K562 (cell line): Measurements from ENCODE around the gene LRP1B. TPM values are rescaled to one million over a fixed set of nuclear protein-coding genes. Genes with fewer than 3 reads are reported as not detected.

Experiments
- ATAC-seq: fragments of 200-7000 bp; cut with Tn5 transposase; 3 replicates; pipeline ENCODE4 v1.9.1; 2020; ENCODE audit warnings: moderate library complexity
- BruUV-seq: library from RNA; stranded (reverse); fragments of 400-500 nt; replicated peaks from 2 replicates; lab custom pipeline; 2021; lab: Mats Ljungman, UMichigan
- CTCF ChIA-PET: fragments of 300-600 bp; formaldehyde crosslinking; extraction: SDS; loops from one replicate; lab custom pipeline; 2021; ENCODE audit warnings: low intra/inter-chr PET ratio; lab: Yijun Ruan, JAX
- POLR2A ChIA-PET: fragments of 300-600, 350-650 bp; sonication (Branson Sonifier 250); formaldehyde crosslinking; extraction: SDS; loops from one replicate; lab custom pipeline; 2021; ENCODE audit warnings: antibody characterized with exemption, inconsistent platforms; lab: Yijun Ruan, JAX
- DNase-seq, 4 experiments: peaks; one replicate each; pipeline versions ENCODE4 v3.0.0 to v3.0.0-alpha.2; 2011 to 2018; ENCODE audit warnings: low spot score in 3 of 4, mixed read lengths in 3 of 4; ENCODE audit errors: extremely low read depth in 1 of 4
- FAIRE-seq: peaks from 2 replicates; lab custom pipeline; 2011; peaks lifted over from hg19 to GRCh38; lab: Jason Lieb, UNC
- H2AFZ ChIP-seq: 2 replicates; pipeline ENCODE4 v1.6.0; 2011; ENCODE audit warnings: low read depth, low read length, control low read depth, inconsistent platforms
- H3K27ac ChIP-seq: fragments of 200-600 bp; 3 replicates; pipeline ENCODE4 v1.8.0; 2011; ENCODE audit warnings: low read depth, mild to moderate bottlenecking, control low read depth, inconsistent platforms, low read length, moderate library complexity, mixed read lengths; ENCODE audit errors: extremely low read depth
- H3K27me3 ChIP-seq, 2 experiments: fragments of 300-600 bp in 1 of 2; 2 replicates in 1 of 2; 3 replicates in 1 of 2; pipeline versions ENCODE4 v1.6.0 to v1.8.0; 2011; ENCODE audit warnings: inconsistent platforms in 2 of 2, low read length in 2 of 2, mild to moderate bottlenecking in 1 of 2, mixed read lengths in 1 of 2, moderate library complexity in 1 of 2; ENCODE audit not compliant: control insufficient read depth in 2 of 2, insufficient read depth in 2 of 2
- H3K36me3 ChIP-seq: fragments of 300-600 bp; 3 replicates; pipeline ENCODE4 v1.8.0; 2011; ENCODE audit warnings: mild to moderate bottlenecking, low read length, inconsistent platforms; ENCODE audit not compliant: control insufficient read depth, insufficient read depth
- H3K4me1 ChIP-seq, 2 experiments: fragments of 200-600 bp in 1 of 2; replicated peaks in 1 of 2; 2 replicates in 1 of 2; 3 replicates in 1 of 2; pipeline versions ENCODE4 v1.5.1 to v1.8.0; 2011; ENCODE audit warnings: inconsistent platforms in 2 of 2, low read length in 2 of 2, mild to moderate bottlenecking in 1 of 2, mixed read lengths in 1 of 2, moderate library complexity in 1 of 2; ENCODE audit not compliant: control insufficient read depth in 2 of 2, insufficient read depth in 2 of 2
- H3K4me2 ChIP-seq: 2 replicates; pipeline ENCODE4 v1.6.1; 2011; ENCODE audit warnings: low read length, control low read depth, inconsistent platforms, mixed read lengths; ENCODE audit not compliant: insufficient read depth
- H3K4me3 ChIP-seq: fragments of 200-600 bp; sonication (generic), shearing (Covaris generic); 2 replicates; pipeline ENCODE4 v1.5.1; 2016; ENCODE audit warnings: control low read depth, inconsistent platforms
- H3K79me2 ChIP-seq: fragments of 200-600 bp; 3 replicates; pipeline ENCODE4 v1.8.0; 2011; ENCODE audit warnings: low read length, inconsistent platforms; ENCODE audit not compliant: control insufficient read depth, insufficient read depth
- H3K9ac ChIP-seq, 2 experiments: 2 replicates each; pipeline versions ENCODE4 v1.6.0 to v1.6.1; 2011; ENCODE audit warnings: low read depth in 2 of 2, low read length in 2 of 2, control low read depth in 1 of 2, inconsistent platforms in 1 of 2, mild to moderate bottlenecking in 1 of 2, mixed read lengths in 1 of 2; ENCODE audit not compliant: insufficient read depth in 1 of 2
- H3K9me1 ChIP-seq: one replicate; pipeline ENCODE4 v1.6.0; 2011; ENCODE audit warnings: inconsistent platforms, mild to moderate bottlenecking, low read length, moderate library complexity; ENCODE audit not compliant: control insufficient read depth, insufficient read depth
- H3K9me3 ChIP-seq: replicated peaks from 2 replicates; pipeline ENCODE4 v1.5.1; 2011; ENCODE audit warnings: low read depth, low read length, inconsistent platforms; ENCODE audit not compliant: control insufficient read depth, insufficient read depth
- H4K20me1 ChIP-seq: replicated peaks from 2 replicates; pipeline ENCODE4 v1.6.1; 2011; ENCODE audit warnings: low read length, inconsistent platforms, mixed read lengths; ENCODE audit not compliant: control insufficient read depth, insufficient read depth
- BDP1 ChIP-seq: IDR thresholded peaks from 3 replicates; pipeline ENCODE4 v1.6.1; 2011; ENCODE audit not compliant: insufficient read length, insufficient read depth
- CHAMP1 ChIP-seq: fragments of 450-650 bp; IDR thresholded peaks from 2 replicates; pipeline ENCODE4 v1.6.1; 2016; ENCODE audit warnings: mild to moderate bottlenecking
- EP400 ChIP-seq: fragments of 450-650 bp; IDR thresholded peaks from 2 replicates; pipeline ENCODE4 v1.6.1; 2017; ENCODE audit warnings: antibody characterized with exemption, mild to moderate bottlenecking, moderate library complexity
- ETS1 ChIP-seq: conservative IDR thresholded peaks from 2 replicates; pipeline ENCODE4 v1.6.1; 2011; ENCODE audit warnings: low read depth, mild to moderate bottlenecking, low read length; ENCODE audit not compliant: control insufficient read depth
- ETV6 ChIP-seq, 3 experiments: fragments of 150-350 bp in 1 of 3; sonication (generic) in 1 of 3; formaldehyde crosslinking in 1 of 3; IDR thresholded peaks; 2 replicates each; pipeline versions ENCODE4 v1.6.1 to v1.8.0; 2014 to 2022; ENCODE audit warnings: borderline replicate concordance in 2 of 3, low read depth in 2 of 3, antibody characterized with exemption in 1 of 3, low read length in 1 of 3, mild to moderate bottlenecking in 1 of 3, missing genetic modification reagents in 1 of 3
- GATA2 ChIP-seq: sonication (generic); formaldehyde crosslinking; IDR thresholded peaks from 2 replicates; pipeline ENCODE4 v1.4.0; 2020; ENCODE audit warnings: mild to moderate bottlenecking, missing genetic modification reagents
- PRPF4 ChIP-seq: fragments of 200-400 bp; formaldehyde crosslinking; IDR thresholded peaks from one replicate; pipeline ENCODE4 v1.6.1; 2017; ENCODE audit warnings: low read length, low read depth, mild to moderate bottlenecking; ENCODE audit not compliant: insufficient read depth, poor library complexity, severe bottlenecking
- RBM15 ChIP-seq: fragments of 200-400 bp; formaldehyde crosslinking; IDR thresholded peaks from 2 replicates; pipeline ENCODE4 v1.6.1; 2018; ENCODE audit warnings: mild to moderate bottlenecking, low read length, moderate library complexity; ENCODE audit not compliant: insufficient read depth
- TEAD2 ChIP-seq: fragments of 450-650 bp; IDR thresholded peaks from 2 replicates; pipeline ENCODE4 v1.6.1; 2016; ENCODE audit warnings: missing genetic modification characterization, control low read depth, missing compliant biosample characterization
- USF2 ChIP-seq: sonication (generic); formaldehyde crosslinking; IDR thresholded peaks from 2 replicates; pipeline ENCODE4 v1.5.0; 2020; ENCODE audit warnings: missing genetic modification reagents
- ZBTB8A ChIP-seq: fragments of 450-650 bp; IDR thresholded peaks from 2 replicates; pipeline ENCODE4 v1.6.1; 2018; ENCODE audit warnings: mild to moderate bottlenecking, moderate library complexity; ENCODE audit not compliant: partially characterized antibody
- ZNF316 ChIP-seq: fragments of 450-650 bp; IDR thresholded peaks from 2 replicates; pipeline ENCODE4 v1.6.1; 2016
- ZNF707 ChIP-seq: fragments of 250-450 bp; sonication (Bioruptor Pico); conservative IDR thresholded peaks from 2 replicates; pipeline ENCODE4 v1.8.0; 2022; ENCODE audit warnings: inconsistent platforms, mild to moderate bottlenecking, moderate library complexity
- WGBS: fragments of 100-300 bp; shearing (Covaris generic); methylation state at CpG from one replicate; pipeline ENCODE4 v1.1.6; 2016; ENCODE audit warnings: low coverage, mixed read lengths; ENCODE audit not compliant: insufficient coverage; ENCODE audit errors: missing lambda C conversion rate; 5-methylcytosine and 5-hydroxymethylcytosine counted together
- in situ Hi-C: fragments of 300-500 bp; cut with MboI; formaldehyde crosslinking; loops from 4 replicates; pipeline ENCODE4 v1.15.0; 2018; ENCODE audit warnings: inconsistent platforms, mixed read lengths
- intact Hi-C: fragments of 100-400 bp; cut with micrococcal nuclease; formaldehyde crosslinking; loops from 2 replicates; pipeline ENCODE4 v1.14.2; 2022
- polyA plus RNA-seq, 8 experiments: library from polyadenylated mRNA; depleted of rRNA in 4 of 8; stranded (reverse) in 5 of 8; unstranded in 3 of 8; fragments of >200 nt; fragmentation: Nextera tagmentation in 2 of 8; fragmentation: Illumina TruSeq in 1 of 8; extraction: Ambion mirVana in 2 of 8; extraction: Trizol in 1 of 8; gene quantifications; 2 replicates each; pipeline versions ENCODE4 v1.2.1 to v1.2.3, GENCODE V29; 2011 to 2014; ENCODE audit warnings: inconsistent platforms in 1 of 8, missing spikeins in 1 of 8
- total RNA-seq, 7 experiments: library from RNA; depleted of rRNA in 6 of 7; stranded (reverse); fragments of >200 nt in 6 of 7; fragmentation: Illumina TruSeq in 2 of 7; extraction: Trizol in 2 of 7; gene quantifications; 2 replicates each; pipeline versions ENCODE4 v1.2.1 to v1.2.3, GENCODE V29; 2011 to 2021; ENCODE audit warnings: low replicate concordance in 1 of 7
- TF ChIP-seq, protein P1 (sequence below): fragments of 450-650 bp; IDR thresholded peaks from 2 replicates; pipeline ENCODE4 v1.6.1; 2016
- TF ChIP-seq, protein P2 (sequence below): sonication (generic); formaldehyde crosslinking; IDR thresholded peaks from 2 replicates; pipeline ENCODE4 v1.8.1; 2023; ENCODE audit warnings: mild to moderate bottlenecking, missing genetic modification reagents

Gene LRP1B
- total and polyA plus RNA-seq, 9 of the 15 experiments (the other 6 are each of a cell fraction or from before 2014, with no cell fraction given): not detected

GRCh38 chr2:140506606-140507005 lies 1624.2 kb downstream of the LRP1B start (continued):
- TF ChIP-seq, protein P1, sequence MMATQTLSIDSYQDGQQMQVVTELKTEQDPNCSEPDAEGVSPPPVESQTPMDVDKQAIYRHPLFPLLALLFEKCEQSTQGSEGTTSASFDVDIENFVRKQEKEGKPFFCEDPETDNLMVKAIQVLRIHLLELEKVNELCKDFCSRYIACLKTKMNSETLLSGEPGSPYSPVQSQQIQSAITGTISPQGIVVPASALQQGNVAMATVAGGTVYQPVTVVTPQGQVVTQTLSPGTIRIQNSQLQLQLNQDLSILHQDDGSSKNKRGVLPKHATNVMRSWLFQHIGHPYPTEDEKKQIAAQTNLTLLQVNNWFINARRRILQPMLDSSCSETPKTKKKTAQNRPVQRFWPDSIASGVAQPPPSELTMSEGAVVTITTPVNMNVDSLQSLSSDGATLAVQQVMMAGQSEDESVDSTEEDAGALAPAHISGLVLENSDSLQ: no peak
- TF ChIP-seq ZNF316 (no peak), RBM15 (no peak), EP400 (no peak), ZNF707 (CRISPR knock-in tag) (no peak), ZBTB8A (no peak), ETS1 (no peak)
- TF ChIP-seq, protein P2, sequence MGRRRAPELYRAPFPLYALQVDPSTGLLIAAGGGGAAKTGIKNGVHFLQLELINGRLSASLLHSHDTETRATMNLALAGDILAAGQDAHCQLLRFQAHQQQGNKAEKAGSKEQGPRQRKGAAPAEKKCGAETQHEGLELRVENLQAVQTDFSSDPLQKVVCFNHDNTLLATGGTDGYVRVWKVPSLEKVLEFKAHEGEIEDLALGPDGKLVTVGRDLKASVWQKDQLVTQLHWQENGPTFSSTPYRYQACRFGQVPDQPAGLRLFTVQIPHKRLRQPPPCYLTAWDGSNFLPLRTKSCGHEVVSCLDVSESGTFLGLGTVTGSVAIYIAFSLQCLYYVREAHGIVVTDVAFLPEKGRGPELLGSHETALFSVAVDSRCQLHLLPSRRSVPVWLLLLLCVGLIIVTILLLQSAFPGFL (CRISPR knock-in tag): no peak

DNA sequence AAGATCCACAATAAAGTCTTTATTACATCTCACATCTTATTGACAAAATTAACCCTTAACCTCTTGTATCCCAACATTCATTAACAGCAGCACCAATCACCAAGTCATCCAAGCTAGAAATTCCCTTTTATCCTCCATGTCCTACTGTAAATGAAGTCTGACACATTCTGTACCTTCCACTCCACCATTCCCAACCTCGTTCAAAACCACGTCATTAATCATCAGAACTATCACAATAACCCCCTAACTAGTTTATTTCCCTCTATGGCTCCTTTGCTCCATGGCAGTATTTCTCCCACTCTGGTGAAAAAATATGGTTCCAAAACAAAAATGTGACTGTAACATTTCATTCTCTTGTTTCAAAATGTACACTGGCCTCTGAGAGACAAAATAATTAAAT lies 1626.2 kb downstream of the LRP1B start:
- POLR2A ChIA-PET: no interaction called here
- TF ChIP-seq GATA2 (CRISPR knock-in tag) (no peak), ETV6 (IDR thresholded peaks at IDR 0.05; ENCODE audit: borderline replicate concordance in 1 of 2, low read depth in 2 of 2, low read length in 1 of 2) (no peak), ETV6 (CRISPR knock-in tag; IDR thresholded peaks at IDR 0.05; ENCODE audit: borderline replicate concordance) (no peak), TEAD2 (tag) (no peak), CHAMP1 (no peak), USF2 (CRISPR knock-in tag) (no peak), BDP1 (no peak), PRPF4 (no peak)

More for the DNA sequence above, 1626.2 kb downstream of the LRP1B start:
- BruUV-seq: no TSS peak
- no peaks in the 10 kb centered on the region for H3K79me2 ChIP-seq
- in situ Hi-C loops: no loop called here
- H3K27ac ChIP-seq: no peak overlapping the region
- H3K36me3 ChIP-seq: no peaks in the 10 kb centered on the region
- no peak overlapping the region for H3K4me2 ChIP-seq
- H3K27me3 ChIP-seq: no peaks in the 10 kb centered on the region
- FAIRE-seq (no peak), ATAC-seq (no peak), DNase-seq (no peak)
- CTCF ChIA-PET: no interaction called here
- intact Hi-C loops: no loop called here
- H2AFZ ChIP-seq: no peak overlapping the region
- H4K20me1 ChIP-seq: no peaks in the 10 kb centered on the region
- no peak overlapping the region for H3K9ac ChIP-seq
- WGBS: 0% methylated on average over 2 of the region's 2 CpGs
- H3K4me1 ChIP-seq: no peaks in the 10 kb centered on the region
- no peaks in the 10 kb centered on the region for H3K9me3 ChIP-seq
- H3K4me3 ChIP-seq: no peak overlapping the region
- H3K9me1 ChIP-seq: no peaks in the 10 kb centered on the region
